Femur (tissue), 1 donor: ENCODE measurements around the gene CLEC17A.
"Not testable (repeated sequence)": the region's sequence is repeated elsewhere in the genome, so short reads cannot be mapped to it uniquely, and the experiment has no call there.

ENCODE experiments used
- DNase-seq: peaks from one replicate; pipeline ENCODE4 v3.0.0-alpha.2; 2017

The CLEC17A gene

DNA sequence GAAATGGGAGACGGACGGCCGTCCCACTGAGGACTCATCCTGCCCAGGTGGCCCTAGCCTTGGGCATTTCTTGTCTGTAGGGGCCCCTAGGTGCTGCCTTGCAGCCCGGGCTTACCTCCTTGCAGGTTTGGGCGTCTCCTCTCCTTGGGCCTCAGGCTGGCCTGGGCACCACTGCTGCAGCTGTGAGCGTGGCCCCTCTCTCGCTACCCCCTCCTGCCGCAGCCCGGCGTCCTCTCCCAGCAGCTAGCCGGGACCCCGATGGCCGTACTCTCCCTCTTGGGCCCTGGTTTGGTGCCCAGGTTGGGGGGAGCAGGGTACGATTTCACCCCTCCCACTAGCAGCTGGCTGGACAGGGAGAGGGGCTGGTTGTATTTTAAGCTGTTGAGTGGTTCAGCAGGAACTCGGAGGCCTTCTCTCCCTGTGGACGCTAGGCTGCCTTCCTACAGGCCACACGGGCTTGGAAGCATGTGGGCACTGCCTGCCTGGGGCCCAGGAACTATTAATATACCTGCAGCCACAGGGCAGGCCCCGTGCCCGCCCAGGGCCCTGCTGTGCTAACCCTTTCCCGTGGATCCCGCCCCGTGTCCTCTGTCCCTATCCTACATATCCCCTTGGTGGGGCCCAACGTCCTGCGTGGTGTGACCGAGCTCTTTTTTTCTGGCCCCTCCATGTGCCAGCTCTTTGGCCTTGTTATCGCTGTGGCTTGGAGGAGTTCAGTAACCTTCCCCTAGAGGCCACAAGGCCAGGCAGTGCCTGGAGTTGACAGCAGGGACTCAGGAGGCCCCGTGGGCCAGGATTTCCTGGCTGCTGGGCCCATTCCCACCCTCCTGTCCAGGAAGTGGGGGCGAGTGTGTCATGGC is 22.7 kb upstream of the CLEC17A start:
- DNase-seq, result no peak

DNA sequence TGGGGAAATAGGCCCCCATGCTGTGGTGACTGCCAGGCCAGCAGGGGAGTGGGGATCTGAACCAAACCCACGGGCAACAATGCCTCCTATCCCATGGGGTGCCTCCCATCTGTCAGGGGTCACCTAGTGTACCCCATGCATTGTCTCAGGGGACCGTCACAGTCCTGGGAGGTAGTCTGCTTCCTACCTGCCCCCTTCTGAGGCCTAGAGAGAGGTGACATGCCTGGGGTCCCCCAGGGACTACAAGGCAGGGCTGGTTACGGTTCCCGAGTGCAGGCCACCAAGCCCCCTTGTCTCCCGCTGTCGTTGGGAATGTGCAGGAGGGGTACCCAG is 22.1 kb upstream of the CLEC17A start:
- no peak for DNase-seq

DNA sequence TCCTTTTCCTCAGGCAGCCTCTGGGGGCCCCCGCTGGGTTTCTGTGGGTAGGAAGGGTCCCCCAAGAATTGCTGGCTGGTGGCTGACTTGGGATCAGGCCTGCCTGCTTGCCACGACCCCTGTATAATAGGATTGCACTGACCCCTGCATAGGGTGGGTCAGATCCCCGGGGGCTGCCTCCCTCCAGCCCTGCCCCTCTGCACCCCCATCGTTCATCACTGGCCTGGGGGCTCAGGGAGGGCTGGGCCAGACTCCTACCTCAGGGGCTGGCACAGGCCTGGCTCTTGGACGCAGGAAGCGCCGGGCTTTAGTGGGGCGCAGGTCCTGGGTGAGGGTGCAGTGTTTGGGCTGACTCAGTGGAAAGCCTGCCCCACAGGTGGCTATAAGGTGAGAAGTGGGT is 21.6 kb upstream of the CLEC17A start:
- DNase-seq, result no peak

DNA sequence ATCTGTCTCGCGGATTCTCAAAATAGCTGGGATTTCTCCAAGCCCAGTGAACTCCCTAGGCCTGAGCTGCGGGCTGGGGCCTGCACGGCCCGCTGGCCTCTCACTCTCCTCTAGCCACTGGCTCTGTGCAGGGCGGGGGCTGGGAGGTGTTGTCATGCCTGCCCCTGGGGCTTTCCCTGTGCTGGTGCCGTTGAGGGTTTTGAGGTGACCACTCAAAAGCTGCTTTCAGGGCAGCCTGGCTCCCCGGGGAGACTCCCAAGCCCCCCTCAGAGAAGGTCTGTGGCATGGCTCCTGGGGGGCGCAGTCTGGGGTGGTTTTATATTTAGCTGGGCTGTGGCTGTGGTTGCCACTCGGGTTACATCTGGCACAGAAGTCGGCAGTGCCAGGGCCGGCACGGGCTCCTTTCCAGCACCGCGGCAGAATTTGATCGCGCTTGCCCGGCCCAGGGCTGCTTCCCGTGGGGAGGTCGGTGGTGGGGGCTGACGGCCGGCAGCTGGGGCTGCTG is 21.0 kb upstream of the CLEC17A start:
- peak; percentile 77 for DNase-seq

DNA sequence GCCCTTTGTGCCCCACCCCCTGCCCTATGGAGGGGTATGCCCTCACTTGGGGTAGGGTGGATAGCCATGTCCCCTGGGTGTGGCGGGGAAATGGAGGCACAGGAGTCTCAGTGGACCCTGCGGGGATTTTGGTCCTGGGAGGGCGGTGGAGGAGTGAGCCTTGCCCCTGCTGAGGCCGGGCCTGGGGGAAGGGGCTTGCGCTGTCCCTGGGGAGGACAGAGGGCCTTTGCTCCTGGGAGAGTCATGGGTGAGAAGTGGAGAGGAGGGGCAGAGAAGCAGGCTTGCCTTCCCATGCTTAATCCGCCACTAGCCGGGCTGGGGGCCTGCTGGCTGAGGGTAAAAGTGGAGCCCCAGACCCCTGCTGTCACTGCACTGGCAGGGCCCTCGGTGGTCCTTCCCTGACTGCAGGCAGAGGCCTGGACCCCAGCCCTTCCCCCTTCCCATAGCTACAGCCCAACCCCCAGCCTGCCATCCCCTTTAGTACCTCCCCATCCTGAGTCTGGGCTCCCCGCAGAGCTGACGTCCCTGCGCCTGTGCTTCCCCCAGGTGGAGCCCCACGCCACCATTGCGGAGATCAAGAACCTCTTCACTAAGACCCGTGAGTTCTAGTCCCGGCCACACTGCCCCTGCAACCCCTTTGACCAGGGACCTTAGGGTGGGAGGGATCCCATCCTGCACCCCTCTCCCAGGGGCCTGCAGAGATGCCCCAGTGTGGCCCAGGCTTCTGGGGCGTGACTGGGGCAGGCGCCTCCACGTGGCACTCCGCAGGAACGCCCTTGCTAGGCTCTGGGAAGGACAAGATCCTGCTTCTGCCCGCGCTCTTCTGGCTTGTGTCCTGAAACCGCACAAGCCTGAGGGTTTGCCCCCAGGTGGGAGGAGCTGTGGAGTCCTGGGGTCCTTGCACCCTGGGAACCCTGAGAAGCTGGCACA is 20.0 kb upstream of the CLEC17A start:
- DNase-seq, result peak; percentile 41

DNA sequence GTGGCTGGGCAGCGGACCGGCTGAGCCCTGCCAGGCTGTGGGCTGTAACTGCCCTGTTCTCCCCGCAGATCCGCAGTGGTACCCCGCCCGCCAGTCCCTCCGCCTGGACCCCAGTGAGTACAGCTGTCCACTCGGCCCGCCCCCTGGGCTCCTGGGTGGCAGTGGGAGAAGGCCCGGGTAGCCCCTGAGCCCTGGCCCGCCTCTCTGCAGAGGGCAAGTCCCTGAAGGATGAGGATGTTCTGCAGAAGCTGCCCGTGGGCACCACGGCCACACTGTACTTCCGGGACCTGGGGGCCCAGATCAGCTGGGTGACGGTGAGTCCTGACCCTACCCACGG is 19.3 kb upstream of the CLEC17A start:
- DNase-seq, result no peak

DNA sequence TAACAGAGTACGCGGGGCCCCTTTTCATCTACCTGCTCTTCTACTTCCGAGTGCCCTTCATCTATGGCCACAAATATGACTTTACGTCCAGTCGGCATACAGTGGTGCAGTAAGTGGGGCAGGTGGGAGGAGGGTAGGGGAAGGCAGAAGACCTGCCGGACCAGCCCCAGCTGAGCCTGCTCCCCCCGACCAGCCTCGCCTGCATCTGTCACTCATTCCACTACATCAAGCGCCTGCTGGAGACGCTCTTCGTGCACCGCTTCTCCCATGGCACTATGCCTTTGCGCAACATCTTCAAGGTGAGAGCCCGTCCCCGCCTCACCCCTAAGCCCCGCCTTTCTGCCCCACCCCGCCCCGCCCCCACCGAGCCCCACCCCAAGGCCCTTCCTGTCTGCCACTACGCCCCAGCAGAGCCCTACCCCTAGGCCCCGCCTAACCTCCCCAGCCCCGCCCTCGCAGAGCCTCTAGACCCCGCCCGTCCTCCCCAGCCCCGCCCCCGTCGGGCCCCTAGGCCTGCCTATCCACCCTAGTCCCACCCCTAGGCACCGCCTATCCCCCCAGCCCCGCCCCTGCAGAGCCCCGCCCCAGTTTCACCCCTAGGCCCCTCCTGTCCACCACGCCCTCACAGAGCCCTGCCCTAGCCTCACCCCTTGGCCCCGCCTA is 18.8 kb upstream of the CLEC17A start:
- DNase-seq, result no peak

DNA sequence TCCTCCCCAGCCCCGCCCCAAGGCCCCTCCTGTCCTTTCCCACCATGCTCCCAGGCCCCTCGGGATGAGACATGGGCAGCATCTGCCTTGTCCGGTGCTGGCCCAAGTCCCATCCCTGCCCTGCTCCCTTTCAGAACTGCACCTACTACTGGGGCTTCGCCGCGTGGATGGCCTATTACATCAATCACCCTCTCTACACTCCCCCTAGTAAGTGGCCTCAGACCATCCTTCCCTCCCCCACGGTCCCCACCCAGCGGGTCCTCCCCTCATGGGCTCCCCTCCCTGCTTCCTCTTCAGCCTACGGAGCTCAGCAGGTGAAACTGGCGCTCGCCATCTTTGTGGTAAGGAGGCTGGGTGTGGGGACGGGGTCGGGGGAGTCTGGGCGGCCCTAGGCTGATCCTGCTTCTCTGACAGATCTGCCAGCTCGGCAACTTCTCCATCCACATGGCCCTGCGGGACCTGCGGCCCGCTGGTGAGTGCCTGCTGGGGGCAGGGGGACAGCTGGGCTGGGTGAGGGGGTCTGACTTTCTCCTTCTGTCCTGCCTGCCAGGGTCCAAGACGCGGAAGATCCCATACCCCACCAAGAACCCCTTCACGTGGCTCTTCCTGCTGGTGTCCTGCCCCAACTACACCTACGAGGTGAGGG is 18.1 kb upstream of the CLEC17A start:
- DNase-seq, result not testable (repeated sequence)

DNA sequence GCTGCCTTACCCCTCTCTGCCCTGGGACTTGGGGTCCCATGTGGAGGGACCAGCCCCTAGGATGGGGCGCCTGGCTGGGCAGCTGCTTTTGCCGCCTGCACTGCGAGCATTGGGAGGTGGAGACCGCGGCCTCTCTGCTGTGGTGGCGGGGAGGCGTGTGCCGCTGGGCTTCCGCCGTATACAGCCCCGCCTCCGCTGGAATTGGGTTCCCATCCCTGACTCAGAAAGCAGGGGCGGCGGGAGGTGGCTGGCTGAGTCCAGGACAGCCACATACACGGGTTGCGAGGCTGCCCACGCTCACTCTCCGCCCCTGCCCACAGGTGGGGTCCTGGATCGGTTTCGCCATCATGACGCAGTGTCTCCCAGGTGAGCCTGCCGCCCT is 17.6 kb upstream of the CLEC17A start:
- no peak for DNase-seq

DNA sequence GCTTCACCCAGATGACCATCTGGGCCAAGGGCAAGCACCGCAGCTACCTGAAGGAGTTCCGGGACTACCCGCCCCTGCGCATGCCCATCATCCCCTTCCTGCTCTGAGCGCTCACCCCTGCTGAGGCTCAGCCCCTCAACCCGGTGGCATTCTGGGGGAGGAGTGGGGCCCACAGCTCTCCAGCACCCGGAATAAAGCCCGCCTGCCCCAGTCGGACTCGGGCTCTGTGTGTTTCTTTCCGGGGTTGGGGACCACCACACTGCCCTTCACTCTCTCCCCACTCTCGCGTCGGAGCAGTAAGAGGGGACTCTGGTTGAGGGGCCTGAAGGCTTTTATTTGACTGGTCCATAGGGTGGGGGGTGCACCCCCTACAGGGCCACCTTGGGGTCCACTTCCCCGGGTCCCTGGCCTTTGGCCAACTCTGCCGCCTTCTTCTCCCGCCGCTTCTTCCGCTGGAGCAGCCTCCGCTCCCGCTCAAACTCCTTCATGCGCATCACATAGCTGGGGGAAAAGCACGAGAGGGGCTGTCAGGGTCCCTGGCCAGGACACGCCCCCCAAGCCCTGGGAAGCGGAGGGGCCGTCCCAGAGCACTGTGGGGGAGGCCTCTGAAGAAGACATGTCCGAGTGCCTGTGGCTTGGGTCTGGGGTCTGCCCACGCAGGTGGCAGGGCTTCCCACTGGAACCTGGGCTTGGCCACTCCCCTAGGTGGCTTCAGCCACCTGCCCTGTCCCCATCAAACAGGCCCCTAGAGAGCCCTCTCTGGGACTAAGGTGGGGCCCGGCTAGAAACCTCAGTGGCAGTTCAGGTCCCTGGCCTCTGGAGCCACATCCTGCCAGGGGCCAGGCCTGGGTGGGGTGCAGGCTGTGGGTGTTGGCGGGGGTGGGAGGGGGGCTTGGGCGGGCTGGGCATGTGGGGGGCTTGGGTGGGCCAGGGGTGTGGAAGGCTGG is 16.8 kb upstream of the CLEC17A start:
- no peak for DNase-seq

DNA sequence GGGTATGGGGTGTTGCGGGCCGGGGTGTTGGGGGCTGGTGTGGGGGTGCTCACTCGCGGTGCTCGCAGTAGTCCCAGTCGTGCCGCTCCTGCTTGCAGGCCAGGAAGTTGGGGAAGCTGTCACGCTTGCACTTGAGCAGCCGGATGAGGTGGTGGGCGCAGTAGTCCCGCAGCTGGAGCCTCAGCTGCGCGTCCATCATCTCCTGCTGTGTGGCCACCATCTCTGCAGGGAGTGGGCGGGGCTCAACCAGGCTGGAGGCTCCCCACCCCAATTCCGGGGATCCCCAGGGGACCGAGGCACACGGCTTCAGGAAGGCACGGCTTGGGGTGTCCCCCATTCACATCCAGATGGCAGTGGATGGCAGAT is 16.2 kb upstream of the CLEC17A start:
- no peak for DNase-seq

DNA sequence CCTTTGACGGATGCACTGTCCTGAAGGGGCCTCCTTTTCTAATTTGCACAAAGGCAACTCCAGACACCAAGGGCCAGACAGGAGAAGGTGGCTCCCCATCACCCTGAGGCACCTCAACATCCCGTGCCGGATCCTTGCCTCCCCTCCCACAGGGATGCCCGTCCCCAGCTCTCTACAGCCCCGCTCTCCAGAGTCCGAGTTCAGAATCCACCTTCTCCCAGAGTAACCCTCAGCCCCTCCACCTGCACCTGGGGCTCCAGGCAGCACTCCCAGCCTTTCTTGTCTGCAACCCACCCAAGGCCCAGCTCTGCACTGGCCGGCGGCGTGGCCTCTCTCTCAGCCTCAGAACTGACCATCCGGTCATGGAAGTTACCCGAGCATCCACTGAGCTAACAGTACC is 15.8 kb upstream of the CLEC17A start:
- no peak for DNase-seq

DNA sequence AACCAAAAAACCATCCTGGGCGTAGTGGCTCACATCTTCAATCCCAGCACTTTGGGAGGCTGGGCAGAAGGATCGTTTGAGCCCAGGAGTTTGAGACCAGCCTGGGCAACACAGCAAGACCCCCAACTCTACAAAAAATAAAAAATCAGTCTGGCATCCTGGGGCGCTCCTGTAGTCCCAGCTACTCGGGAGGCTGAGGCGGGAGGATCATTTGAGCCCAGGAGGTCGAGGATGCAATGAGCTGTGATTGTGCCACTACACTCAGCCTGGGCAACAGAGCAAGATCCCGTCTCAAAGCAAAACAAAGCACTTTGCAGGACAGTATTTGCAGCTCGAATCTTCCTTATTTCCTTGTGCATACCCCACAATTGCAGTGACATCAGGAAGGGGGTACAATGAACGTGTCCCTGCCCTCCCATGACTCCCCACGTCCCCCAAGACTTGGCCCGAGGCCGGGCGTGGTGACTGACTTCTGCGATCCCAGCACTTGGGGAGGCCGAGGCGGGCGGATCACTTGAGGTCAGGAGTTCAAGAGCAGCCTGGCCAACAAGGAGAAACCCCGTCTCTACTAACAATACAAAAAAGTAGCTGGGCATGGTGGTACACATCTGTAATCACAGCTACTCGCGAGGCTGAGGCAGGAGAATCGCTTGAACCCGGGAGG is 11.9 kb upstream of the CLEC17A start:
- no peak for DNase-seq

DNA sequence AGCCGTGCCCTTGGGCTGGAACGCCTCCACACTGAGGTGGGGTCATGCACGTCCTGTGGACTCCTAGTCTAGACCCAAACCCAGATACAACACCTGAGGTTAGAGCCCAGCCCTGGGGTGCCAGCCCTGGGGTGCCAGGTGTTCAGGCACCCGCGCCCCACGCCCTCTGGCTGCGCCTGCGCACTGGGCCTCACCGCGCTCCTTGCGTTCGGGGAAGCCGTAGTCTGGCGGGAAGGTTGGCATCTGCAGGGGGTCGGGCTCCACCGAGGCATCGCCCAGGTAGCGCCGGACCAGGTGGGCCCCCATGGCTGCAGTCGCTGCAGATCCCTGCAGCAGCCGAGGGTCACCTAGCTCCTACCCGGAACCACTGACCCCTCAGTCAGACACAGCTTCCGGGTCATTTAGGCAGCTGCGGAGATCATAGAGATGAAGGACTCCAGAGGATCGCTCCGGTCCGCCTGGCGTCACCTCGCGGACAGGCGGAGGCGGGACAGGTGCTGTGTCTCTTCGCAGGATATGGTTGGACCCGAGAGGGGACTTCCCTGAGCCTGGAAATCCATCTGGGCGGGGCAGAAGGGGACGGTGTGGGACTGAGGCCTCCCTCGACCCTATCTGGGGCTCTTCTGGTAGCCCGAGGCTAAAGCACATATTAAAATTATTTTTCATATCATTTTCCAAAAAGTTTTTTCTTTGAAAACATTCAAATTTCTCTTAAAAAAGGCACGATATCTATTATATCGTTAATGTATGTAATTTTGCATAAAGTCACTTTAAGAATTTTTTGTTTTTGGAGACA is 11.0 kb upstream of the CLEC17A start, which contains the start of gene NDUFB7:
Gene NDUFB7 (minus strand): TSS at position 372 of the 796 bp plus-strand sequence. CDS start 66 bp downstream, at position 306.
- peak; percentile 95 for DNase-seq

DNA sequence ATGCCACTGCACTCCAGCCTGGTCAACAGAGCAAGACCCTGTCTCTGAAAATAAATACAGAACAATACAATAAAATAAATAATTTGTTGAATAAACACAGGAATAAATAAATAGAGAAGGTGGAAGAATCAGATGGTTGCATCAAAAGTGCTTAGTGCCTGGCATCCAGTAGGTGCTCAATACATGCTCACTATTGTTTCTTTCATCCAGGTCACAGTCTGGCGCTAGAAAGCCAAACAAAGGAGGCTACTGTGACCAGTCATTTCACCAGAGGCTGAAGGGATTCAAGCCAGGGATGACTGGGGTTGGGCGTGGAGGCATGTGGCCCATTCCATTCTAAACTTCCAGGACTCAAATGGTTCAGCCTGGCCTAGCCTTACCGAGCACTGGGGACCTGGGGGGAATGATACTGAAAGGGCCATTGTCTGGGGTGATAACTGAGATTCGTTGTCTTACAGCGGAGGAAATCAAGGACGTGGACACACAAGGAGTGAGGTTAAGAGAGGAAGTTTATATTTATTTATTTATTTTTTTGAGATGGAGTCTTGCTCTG is 7.4 kb upstream of the CLEC17A start:
- DNase-seq, result no peak

DNA sequence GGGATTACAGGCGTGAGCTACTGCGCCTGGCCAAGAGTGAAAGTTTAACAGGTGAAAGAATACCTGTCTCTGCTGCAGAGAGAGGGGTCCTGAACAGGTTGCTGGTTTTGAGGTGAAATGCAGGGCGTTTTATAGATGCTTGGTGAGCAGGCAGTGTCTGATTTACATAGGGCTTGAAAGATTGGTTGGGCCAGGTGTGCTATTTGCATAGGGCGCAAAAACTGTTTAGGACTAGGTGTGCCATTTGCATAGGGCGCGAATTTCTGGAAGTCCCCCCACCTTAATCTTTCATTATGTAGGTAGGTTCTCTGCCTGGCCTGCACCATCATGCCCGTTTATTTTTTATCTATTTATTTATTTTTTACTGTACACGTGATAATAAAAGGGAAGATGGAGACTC is 6.5 kb upstream of the CLEC17A start:
- no peak for DNase-seq

DNA sequence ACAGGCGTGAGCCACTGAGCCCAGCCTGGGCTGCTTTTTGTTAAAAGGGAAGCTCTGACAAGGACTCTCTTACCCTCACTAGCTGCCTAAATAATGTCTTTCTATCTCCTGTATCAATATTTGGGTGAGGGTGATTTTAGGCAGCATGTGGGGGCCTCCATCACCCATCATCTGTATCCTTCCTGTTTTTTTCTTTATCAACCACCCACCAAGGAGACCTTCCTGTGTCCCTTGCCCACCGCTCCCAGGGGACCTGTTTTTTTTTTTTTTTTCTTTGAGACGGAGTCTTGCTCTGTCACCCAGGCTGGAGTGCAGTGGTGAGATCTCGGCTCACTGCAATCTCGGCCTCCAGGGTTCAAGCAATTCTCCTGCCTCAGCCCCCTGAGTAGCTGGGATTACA is 5.6 kb upstream of the CLEC17A start:
- no peak for DNase-seq

DNA sequence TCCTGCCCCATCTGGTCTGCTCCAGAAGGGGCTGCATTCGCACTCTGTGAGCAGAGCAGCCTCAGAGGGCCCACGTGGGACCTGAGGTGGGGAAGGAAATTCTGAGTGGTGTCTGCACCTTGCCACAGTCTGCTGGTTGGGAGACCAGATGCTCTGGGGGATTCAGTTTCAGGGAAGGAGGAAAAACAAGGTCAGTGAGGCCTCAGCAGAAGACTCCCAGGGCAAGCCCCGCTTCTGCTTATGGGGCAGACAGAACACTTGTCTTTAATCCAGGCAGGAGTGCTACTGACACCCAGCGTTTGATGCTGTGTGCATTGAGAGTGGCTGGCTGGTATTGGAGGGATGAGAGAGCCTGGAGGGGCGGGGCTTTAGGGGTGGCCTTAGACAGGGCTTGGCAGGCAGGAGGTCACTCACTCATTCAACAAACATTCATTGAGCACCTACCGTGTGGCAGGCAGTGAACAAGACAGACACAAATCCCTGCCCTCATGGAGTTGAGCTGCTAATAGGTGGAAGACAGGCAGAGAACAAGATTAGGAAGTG is 4.9 kb upstream of the CLEC17A start:
- peak; percentile 22 for DNase-seq

DNA sequence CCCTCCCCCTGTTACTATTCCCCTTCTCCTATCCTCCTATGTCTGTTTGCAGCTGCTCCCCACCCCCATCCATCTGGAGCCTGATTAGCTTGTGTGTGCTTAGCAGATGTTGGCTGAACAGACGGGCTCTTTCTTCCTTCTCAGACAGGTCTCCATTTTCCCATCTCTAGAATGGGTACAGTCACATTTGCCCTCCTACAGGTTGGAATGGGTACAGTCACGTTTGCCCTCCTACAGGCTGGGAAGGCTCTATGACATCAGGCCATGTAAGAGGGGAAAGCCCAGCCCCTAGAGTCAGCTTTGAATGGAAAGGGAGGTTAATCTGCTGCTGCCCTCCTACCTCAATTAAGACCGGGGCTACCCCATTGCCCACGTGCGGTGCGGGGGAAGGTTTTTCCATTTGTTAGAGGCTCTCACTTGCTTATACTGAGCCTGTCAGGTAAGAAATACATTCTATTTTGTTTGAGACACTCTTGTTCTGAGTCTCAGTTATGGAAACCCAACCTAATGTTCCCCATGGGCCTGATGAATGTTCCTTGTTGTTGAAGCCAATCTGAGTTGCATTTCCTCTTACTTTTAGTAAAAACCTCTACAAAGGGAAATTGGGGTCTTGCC is 2.2 kb upstream of the CLEC17A start:
- DNase-seq, result no peak
